Tibial artery (tissue), 4 donors: ENCODE data around the gene TOR2A.

Experiments used
- DNase-seq, 2 donors: peaks; one replicate each; pipeline ENCODE4 v3.0.0-alpha.2; 2019
- H3K27ac ChIP-seq, 2 donors: fragments of 200-600 bp; sonication (generic) in 1 of 2; 1 replicate in 1 of 2; 2 replicates in 1 of 2; pipeline ENCODE4 v1.5.1; 2018 to 2019; ENCODE audit warnings: mild to moderate bottlenecking in 1 of 2
- H3K27me3 ChIP-seq, 2 donors: fragments of 200-600 bp; sonication (generic) in 1 of 2; one replicate each; pipeline versions ENCODE4 v1.5.1 to v1.6.0; 2016 to 2019
- H3K36me3 ChIP-seq, 3 donors: fragments of 200-600 bp; sonication (generic) in 2 of 3; one replicate each; pipeline ENCODE4 v1.5.1; 2016 to 2019; ENCODE audit warnings: mild to moderate bottlenecking in 2 of 3
- H3K4me1 ChIP-seq, 4 donors: fragments of 200-600 bp; sonication (generic) in 2 of 4; 1 replicate in 3 of 4; 2 replicates in 1 of 4; pipeline ENCODE4 v1.5.1; 2016 to 2019
- H3K4me3 ChIP-seq, 2 donors: fragments of 200-600 bp; sonication (generic) in 1 of 2; 1 replicate in 1 of 2; 2 replicates in 1 of 2; pipeline ENCODE4 v1.5.1; 2018 to 2019; ENCODE audit warnings: mild to moderate bottlenecking in 2 of 2
- H3K9me3 ChIP-seq, 3 donors: fragments of 200-600 bp; sonication (generic) in 1 of 3; one replicate each; pipeline ENCODE4 v1.5.1; 2016 to 2019
- CTCF ChIP-seq, 2 experiments: fragments of 200-600 bp in 1 of 2; fragments of 450-650 bp in 1 of 2; IDR thresholded peaks; one replicate each; pipeline ENCODE4 v1.5.1; 2017 to 2019; ENCODE audit warnings: antibody characterized with exemption in 2 of 2, mild to moderate bottlenecking in 1 of 2, moderate library complexity in 1 of 2
- intact Hi-C: fragments of 100-400 bp; cut with DNase I; formaldehyde crosslinking; loops from one replicate; pipeline ENCODE4 v1.15.0; 2023; ENCODE audit warnings: low total_unique reads

The TOR2A gene

DNA sequence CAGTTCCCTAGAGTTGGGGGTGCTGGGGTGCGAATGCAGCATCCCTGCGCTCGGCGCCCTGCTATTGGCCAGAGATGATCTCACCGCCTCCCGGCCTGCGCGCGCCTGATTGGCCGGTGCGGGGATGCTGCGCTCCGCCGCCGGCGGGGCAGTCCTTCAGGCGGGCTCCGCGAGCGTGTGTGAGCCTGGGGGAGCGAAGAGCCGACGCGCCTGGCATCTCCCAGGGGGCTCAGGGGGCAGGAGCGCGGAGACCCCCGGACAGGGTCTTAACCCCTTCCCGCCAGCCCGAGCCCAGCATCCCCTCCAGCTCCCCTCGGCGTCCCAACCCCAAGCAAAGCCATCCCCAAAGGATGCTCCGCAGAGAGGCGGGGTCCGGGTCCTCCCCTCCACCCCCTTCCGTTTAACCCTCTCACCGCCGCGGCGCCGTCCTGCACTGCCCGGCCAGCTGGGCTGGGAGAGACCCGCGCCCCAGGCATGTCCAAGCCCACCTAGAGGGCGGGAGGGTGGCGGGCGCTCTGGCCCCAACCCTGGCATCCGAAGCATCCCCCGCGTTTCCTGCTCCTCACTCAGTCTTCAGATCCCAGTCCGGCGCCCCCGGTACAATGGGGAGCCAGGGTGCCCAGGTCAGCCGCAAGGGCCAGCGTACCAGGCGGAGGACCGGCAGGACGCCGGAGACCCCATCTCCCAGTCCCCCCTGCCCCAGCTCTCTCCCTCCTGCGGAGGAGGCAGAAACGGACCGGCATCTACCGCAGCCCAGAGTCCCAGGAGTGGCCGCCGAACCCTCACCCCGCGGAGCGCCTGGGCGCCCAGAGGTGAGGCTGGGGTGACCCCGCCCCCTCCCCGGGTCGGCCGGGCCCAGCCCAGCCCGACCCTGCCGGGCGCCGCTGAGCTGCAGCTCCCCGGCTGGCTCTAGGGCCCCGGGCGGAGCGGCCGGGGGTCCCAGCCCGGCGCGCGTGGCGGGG is 19.3 kb upstream of the TOR2A start:
- peaks cover 0 to 55% of the 10 kb centered on the region in 2 donors for H3K27me3 ChIP-seq
- intact Hi-C loops, result no loop called here
- no peak for TF ChIP-seq CTCF (IDR thresholded peaks at IDR 0.05)
- DNase-seq, result no peak
- peaks cover 0 to 15% (median 9%) of the 10 kb centered on the region in 4 donors for H3K4me1 ChIP-seq
- no peak overlapping the region for H3K4me3 ChIP-seq
- no peaks in the 10 kb centered on the region for H3K9me3 ChIP-seq
- peaks cover 0 to 3% (median 0%) of the 10 kb centered on the region in 3 donors for H3K36me3 ChIP-seq
- no peak overlapping the region for H3K27ac ChIP-seq

- intact Hi-C loops, result no loop called here
- no peak for TF ChIP-seq CTCF (IDR thresholded peaks at IDR 0.05)
- Histone ChIP-seq H3K27me3 (peaks cover 0 to 53% of the 10 kb centered on the region in 2 donors), H3K36me3 (peaks cover 0 to 10% (median 7%) of the 10 kb centered on the region in 3 donors), H3K9me3 (no peaks in the 10 kb centered on the region), H3K4me3 (no peak overlapping the region), H3K27ac (no peak overlapping the region), H3K4me1 (peaks cover 0 to 15% (median 9%) of the 10 kb centered on the region in 4 donors)
- DNase-seq, result no peak
These were observed 18.5 kb upstream of the TOR2A start for GRCh38 chr9:127753622-127754021.

DNA sequence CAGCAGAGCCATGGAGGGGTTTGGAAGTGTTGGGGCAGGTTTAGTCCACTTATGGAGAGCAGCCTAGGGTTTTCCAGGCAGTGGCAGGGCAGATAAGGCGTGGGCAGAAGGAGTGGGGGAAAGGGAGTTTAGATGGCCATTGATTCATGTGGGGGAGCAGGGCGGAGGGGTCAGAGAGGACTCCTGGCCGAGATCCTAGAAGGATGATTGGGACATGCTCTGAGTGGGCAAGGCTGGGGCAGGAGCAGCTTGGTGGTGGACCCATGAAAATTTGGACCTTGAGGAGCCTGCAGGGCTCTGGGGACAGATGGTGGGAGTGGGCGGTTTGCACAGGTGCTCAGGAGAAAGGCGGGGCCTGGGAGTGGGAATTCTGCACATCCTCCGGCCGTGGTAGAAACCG is 18.1 kb upstream of the TOR2A start:
- Histone ChIP-seq H3K36me3 (peaks cover 0 to 11% (median 9%) of the 10 kb centered on the region in 3 donors), H3K4me3 (no peak overlapping the region), H3K9me3 (no peaks in the 10 kb centered on the region), H3K27ac (no peak overlapping the region), H3K4me1 (peaks cover 0 to 15% (median 9%) of the 10 kb centered on the region in 4 donors), H3K27me3 (peaks cover 0 to 53% of the 10 kb centered on the region in 2 donors)
- TF ChIP-seq CTCF (IDR thresholded peaks at IDR 0.05), result no peak
- DNase-seq, result no peak
- intact Hi-C loops, result no loop called here

DNA sequence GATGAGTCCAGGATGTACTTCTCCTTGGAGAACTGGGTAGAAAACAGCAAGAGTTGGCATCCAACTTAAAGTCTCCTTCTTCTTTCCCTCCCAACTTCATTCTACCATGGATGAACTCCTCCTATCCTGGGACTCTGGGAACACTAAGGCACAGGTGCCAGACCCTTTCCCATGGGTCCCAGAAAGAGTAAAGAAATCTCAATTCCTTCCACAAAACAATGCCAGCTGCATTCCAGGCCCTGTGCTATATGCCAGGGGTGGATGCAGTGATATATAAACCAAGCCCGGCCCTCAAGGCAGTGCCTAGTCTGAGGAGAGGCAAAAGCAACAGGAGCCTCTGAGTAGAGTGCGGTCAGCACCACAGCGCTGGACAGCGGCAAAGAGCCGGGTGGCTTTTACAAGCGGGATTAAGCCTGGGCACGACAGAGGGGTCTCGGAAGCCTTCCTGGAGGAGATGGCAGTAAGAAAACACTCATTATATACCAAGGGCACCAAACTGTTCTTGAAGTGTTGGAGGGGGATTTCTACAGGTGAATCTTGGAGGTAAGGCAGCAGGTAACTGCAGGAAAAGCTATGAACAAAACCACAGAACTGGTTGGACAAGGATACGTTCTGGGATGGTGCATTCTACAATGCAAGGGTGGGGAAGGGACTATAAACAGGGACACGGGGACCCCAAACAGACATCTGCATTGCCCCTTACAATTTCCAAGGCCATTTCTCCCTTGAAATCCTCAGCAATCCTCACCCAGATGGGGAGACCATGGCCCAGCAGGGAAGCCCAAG is 16.4 kb upstream of the TOR2A start:
- DNase-seq, result no peak
- peaks cover 0 to 11% (median 9%) of the 10 kb centered on the region in 3 donors for H3K36me3 ChIP-seq
- no peak overlapping the region for H3K4me3 ChIP-seq
- no peaks in the 10 kb centered on the region for H3K9me3 ChIP-seq
- intact Hi-C loops, result no loop called here
- peaks cover 0 to 15% (median 9%) of the 10 kb centered on the region in 4 donors for H3K4me1 ChIP-seq
- peaks cover 0 to 53% of the 10 kb centered on the region in 2 donors for H3K27me3 ChIP-seq
- H3K27ac ChIP-seq, result no peak overlapping the region
- TF ChIP-seq CTCF (IDR thresholded peaks at IDR 0.05), result no peak

DNA sequence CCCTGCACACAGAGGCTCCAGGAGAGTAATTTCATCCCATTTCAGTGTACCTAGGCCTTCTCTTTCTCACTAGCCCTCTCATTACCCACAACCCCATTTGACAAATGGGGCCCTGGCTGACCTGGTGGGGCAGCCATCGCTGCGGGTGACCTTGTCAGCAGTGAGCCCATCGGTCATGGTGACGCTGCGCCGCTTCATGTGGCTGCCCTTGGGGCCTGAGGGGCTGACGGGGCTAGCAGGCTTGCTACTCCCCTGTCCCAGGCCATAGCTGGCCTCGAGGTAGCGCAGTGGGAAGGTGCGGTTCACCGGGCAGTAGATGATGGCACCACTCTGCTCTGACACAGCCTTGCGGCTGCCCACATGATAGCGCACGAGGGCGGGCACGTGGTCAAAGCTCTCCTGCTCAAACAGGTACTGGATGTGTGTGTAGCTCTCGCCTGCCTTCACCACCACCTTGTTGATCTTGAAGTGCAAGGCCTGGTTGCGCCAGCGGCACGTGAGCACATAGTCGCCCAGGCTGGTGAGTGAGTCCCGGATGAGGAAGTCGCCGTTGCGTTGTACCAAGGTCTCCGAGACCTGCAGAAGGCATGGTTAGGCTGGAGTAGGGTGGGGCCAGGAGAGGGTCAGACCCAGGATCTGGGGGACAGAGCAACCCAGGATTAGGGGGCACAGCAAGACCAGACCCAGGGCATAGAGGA is 14.1 kb upstream of the TOR2A start:
- H3K9me3 ChIP-seq, result no peaks in the 10 kb centered on the region
- no peak for TF ChIP-seq CTCF (IDR thresholded peaks at IDR 0.05)
- H3K36me3 ChIP-seq, result peaks cover 0 to 16% (median 11%) of the 10 kb centered on the region in 3 donors
- H3K4me3 ChIP-seq, result no peak overlapping the region
- H3K27ac ChIP-seq, result no peak overlapping the region
- peaks cover 0 to 40% of the 10 kb centered on the region in 2 donors for H3K27me3 ChIP-seq
- peaks cover 0 to 3% (median 1%) of the 10 kb centered on the region in 4 donors for H3K4me1 ChIP-seq
- intact Hi-C loops, result no loop called here
- DNase-seq, result no peak
